HG02571 (cell line): ENCODE results near the gene SPTB.

Experiments
- ATAC-seq: cut with Tn5 transposase; IDR thresholded peaks from one replicate; pipeline ENCODE4 v1.9.1; 2021; ENCODE audit warnings: mild to moderate bottlenecking, moderate library complexity; ENCODE audit not compliant: unreplicated experiment

The SPTB gene

DNA sequence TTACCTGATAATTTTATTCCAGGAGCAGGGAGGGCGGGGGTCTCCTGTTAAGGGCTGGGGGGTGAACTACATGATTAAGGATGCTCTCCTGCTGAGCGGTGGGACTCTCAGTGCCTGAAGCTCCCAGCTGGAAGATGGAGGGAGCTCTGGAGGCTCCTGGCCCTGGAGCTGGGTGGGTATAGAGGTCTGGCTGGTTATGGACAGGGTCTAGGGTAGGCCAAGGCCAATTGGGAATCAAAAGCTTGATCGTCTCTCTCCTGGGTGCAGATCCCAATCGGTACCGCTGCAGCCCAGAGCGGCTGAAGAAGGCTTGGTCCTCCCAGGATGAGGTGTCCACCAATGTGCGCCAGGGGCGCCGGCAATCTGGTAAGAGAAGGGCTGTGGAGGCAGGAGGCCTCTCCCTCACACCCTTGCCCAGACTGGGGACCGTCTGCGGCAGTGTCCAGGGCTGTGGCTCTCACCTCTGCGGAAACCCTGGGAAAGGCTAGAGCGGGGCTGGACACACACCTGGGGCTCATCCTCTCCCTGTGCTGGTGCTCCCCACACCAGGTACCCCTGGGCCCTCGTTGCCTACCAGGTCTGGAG is 147.1 kb downstream of the SPTB start:
- no peak for ATAC-seq

DNA sequence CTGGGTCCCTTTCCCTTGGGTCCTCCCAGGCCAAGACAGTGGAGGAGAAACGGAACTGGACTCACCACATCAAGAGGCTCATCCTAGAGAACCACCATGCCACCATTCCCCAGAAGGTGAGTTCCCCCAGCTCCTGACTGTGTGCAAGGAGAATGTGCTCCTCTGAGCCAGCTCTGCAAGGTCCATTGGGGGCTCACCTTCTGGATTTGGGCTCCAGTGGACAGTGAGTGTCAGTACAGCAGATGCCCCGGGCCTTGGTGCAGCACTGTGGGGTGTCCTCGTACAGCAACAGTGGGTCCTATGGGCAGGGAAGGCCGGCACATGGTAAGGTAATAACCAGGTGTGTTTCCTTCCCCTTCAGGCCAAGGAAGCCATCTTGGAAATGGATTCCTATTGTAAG is 147.6 kb downstream of the SPTB start:
- ATAC-seq = no peak

DNA sequence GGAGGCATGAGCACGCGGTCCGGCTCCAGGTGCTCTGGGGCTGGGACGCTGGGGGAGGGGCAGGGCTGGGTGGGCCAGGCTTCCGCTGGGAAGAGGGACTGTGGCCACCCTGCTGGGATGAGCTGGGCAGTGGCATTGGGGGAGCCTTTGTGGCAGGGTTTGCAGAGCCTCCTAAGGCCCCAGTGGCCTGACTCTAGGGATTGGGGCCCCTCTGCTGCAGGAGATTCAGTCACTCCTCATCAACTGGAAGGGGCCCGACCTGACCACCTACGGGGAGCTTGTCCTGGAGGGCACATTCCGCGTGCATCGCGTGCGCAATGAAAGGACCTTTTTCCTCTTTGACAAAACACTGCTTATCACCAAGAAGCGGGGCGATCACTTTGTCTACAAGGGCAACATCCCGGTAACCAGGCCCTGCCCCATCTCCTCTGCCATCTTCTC is 148.5 kb downstream of the SPTB start:
- no peak for ATAC-seq

- ATAC-seq = no peak
Observed at GRCh38 chr14:64730681-64731080, 149.0 kb downstream of the SPTB start.

GRCh38 chr14:64730061-64730440 is 149.7 kb downstream of the SPTB start:
- no peak for ATAC-seq

GRCh38 chr14:64729386-64730060 is 150.2 kb downstream of the SPTB start:
- no peak for ATAC-seq

DNA sequence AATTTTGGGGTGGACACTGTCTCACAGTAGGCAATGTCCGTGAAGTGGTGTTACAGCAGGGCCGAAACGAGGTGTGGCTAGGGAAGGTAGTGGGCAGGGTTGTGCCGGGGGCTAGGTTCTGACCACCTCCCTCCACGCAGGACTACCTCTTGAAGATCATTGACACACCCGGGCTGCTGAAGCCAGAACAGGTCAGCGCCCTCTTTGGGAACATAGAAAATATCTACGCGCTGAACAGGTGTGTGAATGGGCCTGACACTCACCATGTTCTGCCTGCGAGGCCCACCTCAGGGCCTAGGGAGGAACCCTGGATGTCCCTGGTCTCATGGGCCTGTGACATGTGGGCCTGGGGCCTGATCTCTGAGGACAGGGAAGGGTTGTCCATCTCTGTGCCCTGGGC is 150.9 kb downstream of the SPTB start:
- no peak for ATAC-seq

DNA sequence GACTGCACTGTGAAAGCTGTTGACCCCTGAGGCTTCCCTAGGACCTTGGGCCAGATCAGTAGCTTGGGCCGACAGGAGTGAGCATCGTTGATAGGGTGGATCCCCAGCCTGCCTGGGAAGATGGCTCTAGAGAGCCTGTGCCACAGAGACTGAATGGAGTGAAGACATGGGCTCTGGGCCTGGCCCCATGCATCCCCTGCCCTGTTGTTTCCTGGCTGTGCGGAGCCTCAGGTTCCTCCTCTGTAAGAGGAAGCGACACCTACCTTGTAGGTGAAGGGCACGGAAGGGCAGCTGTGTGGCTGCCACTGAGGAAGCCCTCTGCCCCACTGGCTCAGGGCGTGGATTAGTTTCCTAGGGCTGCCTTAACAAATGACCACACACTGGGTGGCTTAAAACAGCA is 151.6 kb downstream of the SPTB start:
- no peak for ATAC-seq

DNA sequence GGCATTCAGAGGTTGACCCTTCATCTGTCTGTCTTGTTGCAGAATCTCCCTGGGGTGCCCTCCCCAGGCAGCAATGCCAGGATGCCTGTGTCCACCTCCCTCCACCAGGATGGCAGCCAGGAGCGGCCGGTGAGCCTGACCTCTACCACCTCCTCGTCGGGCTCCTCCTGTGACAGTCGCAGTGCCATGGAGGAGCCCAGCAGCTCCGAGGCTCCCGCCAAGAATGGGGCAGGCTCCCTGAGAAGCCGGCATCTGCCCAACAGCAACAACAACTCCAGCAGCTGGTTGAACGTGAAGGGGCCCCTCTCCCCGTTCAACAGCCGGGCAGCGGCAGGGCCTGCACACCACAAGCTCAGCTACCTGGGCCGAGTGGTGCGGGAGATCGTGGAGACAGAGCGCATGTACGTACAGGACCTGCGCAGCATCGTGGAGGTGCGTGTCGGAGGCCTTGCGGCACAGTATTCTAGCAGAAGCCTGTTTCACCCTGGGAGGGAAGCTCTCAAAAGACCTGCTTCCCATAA is 152.1 kb downstream of the SPTB start:
- ATAC-seq = no peak

DNA sequence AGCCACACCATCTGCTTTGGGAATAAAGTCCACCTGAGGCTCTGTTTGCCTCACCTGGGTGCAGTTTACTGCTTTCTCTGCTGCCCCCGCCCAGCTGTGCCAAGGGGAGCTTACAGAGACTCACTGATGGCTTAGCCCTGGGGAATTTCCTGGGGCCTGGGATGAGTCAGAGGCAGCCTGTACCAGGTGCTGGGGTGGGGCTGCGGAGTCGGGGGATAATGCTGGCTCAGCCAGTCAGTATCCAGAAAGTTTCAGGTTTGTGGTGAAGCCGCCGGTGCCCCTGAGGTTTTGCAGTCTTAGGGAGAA is 153.2 kb downstream of the SPTB start:
- no peak for ATAC-seq

- no peak for ATAC-seq
Observed at GRCh38 chr14:64725879-64726584, 153.7 kb downstream of the SPTB start.

GRCh38 chr14:64725261-64725815 is 154.4 kb downstream of the SPTB start:
- no peak for ATAC-seq

DNA sequence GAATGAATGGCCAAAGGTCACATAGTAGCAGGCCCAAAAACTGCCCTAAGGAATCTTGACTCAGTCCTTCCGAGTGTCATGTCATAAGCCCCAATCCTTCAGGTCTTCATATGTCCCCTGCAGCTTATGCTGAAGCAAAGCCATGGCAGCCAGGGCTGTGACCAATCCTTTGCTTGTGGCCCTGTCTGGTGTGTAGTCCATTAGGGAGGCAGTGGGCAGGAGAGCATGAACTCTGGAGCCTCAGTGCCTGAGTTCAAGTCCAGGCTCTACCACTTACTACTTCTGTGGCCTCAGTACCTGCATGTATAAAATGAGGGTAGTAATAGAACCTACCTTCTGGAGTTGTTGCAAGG is 155.2 kb downstream of the SPTB start:
- no peak for ATAC-seq

DNA sequence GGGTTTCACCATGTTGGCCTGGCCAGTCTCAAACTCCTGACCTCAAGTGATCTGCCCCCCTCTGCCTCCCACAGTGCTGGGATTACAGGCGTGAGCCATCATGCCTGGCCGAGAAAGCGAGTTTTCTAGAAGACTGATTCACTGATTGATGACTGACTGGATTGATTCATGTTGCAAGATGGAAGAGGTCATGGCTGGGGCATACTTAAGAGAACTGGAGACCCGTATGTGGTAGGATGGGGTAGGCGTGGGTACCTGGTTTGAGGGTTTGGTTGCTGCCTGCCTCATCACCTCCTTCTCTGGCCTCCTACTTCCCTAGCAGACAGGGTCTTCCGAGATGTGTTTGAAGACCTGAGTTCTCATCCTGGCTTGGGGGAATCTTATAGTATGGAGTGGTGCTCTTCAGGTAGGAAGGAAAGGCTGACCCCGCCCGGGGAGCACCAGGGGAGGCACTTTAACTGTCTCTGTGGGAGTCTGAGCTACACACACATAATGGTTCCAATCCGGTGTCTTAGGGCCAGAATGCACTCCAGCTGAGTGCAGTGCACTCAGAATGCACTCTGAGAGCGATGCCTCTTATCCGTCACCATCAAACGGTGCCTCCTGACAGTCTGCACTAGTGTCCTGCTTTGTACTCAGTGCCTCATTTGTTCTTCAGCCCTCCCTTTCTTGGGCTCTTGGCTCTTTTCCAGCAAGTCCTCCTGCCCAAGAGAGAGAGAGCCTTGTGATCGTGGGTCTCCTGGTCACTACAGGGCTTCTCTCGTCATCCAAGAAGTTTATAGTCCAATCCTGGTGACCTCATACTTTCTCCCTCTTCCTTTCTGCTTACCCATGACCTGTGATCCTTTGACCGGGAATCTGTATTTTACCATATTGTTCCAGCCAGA is 155.8 kb downstream of the SPTB start:
- no peak for ATAC-seq

DNA sequence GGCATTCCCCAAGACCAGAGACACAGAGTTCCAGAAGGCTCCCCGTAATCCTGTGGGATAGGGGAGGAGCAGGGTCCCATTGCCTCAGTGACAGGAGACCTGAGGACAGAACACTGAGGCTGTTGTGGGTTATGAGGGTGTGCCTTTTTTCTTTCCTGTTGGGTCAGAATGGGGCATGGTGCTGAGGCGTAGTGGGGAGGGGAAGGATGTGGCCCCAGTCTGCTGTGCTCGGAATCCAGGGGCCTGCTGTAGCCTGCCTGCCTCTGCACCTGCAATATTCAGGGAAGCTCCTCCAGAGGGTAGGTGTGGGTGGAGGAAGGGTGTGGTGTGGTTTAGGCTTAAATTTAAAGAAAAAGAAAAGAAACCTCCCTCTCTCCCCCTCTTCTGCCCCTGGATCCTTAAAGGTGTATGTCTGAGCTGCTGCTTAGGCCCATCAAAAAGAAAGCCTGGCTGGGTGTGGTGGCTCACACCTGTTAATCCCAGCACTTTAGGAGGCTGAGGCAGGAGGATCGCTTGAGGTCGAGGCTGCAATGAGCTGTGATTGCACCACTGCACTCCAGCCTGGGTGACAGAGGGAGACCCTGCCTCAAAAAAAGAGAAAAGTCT is 156.8 kb downstream of the SPTB start:
- ATAC-seq = no peak

DNA sequence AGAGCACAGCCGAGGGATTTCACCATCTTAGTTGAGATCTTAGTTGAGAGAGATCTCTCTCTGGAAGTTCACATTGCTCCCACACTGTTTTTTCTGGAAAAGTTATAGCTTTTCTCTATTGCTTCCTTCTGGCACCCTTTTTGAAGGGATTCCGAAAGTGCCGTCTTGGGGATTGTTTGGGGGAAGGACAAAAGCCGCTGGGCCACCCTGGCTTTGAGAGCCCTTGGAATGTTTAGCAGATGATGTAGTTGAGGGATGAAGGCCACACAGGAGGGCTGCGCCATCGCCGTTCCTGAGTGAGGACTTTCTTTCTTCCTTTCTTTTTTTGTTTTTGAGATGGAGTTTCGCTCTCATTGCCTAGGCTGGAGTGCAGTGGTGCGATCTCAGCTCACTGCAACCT is 157.8 kb downstream of the SPTB start:
- no peak for ATAC-seq

GRCh38 chr14:64721391-64721791 is 158.3 kb downstream of the SPTB start:
- ATAC-seq = no peak

GRCh38 chr14:64720131-64720576 is 159.6 kb downstream of the SPTB start:
- no peak for ATAC-seq

DNA sequence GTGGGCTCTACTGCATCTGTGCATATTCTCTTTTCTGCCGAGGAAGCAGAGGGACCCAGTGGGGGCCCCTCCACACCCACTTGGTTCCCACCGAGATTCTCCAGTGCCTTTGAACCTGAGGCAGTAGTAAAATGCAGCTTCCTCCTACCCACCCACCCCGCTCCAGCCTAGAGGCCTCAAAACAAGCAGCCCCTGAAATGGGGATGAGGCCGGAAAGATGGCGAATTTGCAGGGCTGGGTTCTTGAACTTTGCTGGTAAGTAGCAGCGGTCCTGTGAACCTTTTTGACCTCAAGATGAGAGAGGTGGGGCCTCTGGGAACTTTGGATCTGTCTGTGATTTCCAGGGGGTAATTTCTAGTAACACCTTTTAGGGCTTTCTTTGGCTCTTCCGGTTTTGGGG is 160.1 kb downstream of the SPTB start:
- ATAC-seq = no peak

- no peak for ATAC-seq
Observed at GRCh38 chr14:64718762-64719161, 160.9 kb downstream of the SPTB start.

GRCh38 chr14:64717870-64718269 is 161.8 kb downstream of the SPTB start:
- ATAC-seq = no peak
